ENCODE measurements around the gene PPM1G.

DNA sequence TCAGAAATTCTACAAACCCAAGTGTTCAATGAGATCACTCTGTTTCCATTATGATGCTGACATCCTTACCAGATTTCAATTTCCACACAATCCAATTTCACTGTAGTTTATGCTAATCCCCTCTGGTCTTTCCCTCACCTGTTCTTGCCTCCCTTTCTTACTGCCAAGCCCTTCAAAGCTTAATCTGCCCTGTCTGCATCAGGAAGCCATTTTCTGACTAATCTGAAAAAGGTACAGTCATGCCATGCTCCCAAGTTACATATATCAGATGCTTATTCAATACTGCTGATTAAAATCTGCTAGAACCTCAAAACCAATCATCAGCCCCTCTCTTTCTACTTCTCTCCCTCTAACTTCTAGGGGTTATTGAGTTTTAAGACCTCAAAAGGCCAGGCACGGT, 41.7 kb upstream of the PPM1G start:
- TF ChIP-seq POLR2A (IDR thresholded peaks at IDR 0.05): no peak
- TF ChIP-seq, protein P1, sequence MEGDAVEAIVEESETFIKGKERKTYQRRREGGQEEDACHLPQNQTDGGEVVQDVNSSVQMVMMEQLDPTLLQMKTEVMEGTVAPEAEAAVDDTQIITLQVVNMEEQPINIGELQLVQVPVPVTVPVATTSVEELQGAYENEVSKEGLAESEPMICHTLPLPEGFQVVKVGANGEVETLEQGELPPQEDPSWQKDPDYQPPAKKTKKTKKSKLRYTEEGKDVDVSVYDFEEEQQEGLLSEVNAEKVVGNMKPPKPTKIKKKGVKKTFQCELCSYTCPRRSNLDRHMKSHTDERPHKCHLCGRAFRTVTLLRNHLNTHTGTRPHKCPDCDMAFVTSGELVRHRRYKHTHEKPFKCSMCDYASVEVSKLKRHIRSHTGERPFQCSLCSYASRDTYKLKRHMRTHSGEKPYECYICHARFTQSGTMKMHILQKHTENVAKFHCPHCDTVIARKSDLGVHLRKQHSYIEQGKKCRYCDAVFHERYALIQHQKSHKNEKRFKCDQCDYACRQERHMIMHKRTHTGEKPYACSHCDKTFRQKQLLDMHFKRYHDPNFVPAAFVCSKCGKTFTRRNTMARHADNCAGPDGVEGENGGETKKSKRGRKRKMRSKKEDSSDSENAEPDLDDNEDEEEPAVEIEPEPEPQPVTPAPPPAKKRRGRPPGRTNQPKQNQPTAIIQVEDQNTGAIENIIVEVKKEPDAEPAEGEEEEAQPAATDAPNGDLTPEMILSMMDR (IDR thresholded peaks at IDR 0.05): no peak
